Small intestine (tissue), 7 donors: Measurements from ENCODE around the gene TSHZ3. TPM values are rescaled to one million over a fixed set of nuclear protein-coding genes. Genes with fewer than 3 reads are reported as not detected.

ENCODE experiments used
- DNase-seq, 2 donors: peaks; one replicate each; pipeline versions ENCODE4 v3.0.0 to v3.0.0-alpha.2; 2013
- FAIRE-seq: peaks from 2 replicates; lab custom pipeline; 2012; peaks lifted over from hg19 to GRCh38; lab: Jason Lieb, UNC
- H3K27ac ChIP-seq, 3 donors: one replicate each; pipeline ENCODE4 v1.5.1; 2013; ENCODE audit warnings: low read length in 2 of 3, mild to moderate bottlenecking in 2 of 3, control low read depth in 1 of 3, inconsistent platforms in 1 of 3, low read depth in 1 of 3, moderate library complexity in 1 of 3
- H3K27me3 ChIP-seq, 3 donors: one replicate each; pipeline ENCODE4 v1.6.1; 2013; ENCODE audit warnings: low read length in 3 of 3, inconsistent platforms in 1 of 3; ENCODE audit not compliant: control insufficient read depth in 3 of 3, insufficient read depth in 3 of 3
- H3K36me3 ChIP-seq, 3 donors: one replicate each; pipeline ENCODE4 v1.6.1; 2013; ENCODE audit warnings: low read length in 3 of 3, inconsistent platforms in 1 of 3, low read depth in 1 of 3, mild to moderate bottlenecking in 1 of 3, moderate library complexity in 1 of 3; ENCODE audit not compliant: control insufficient read depth in 3 of 3, insufficient read depth in 2 of 3
- H3K4me1 ChIP-seq, 3 donors: one replicate each; pipeline ENCODE4 v1.6.1; 2013; ENCODE audit warnings: low read length in 2 of 3, inconsistent platforms in 1 of 3, low read depth in 1 of 3, mild to moderate bottlenecking in 1 of 3, moderate library complexity in 1 of 3; ENCODE audit not compliant: control insufficient read depth in 3 of 3, insufficient read depth in 2 of 3
- H3K4me3 ChIP-seq, 3 donors: one replicate each; pipeline ENCODE4 v1.5.1; 2013; ENCODE audit warnings: low read length in 3 of 3, control low read depth in 1 of 3, inconsistent platforms in 1 of 3, low read depth in 1 of 3, mild to moderate bottlenecking in 1 of 3, moderate library complexity in 1 of 3
- H3K9me3 ChIP-seq, 2 donors: one replicate each; pipeline ENCODE4 v1.6.1; 2013; ENCODE audit warnings: low read depth in 1 of 2, low read length in 1 of 2; ENCODE audit not compliant: control insufficient read depth in 2 of 2, insufficient read depth in 1 of 2
- WGBS, 3 donors: extraction: QIAGEN DNeasy Blood & Tissue Kit; methylation state at CpG; one replicate each; pipeline ENCODE4 v1.1.7; 2013; 5-methylcytosine and 5-hydroxymethylcytosine counted together
- polyA plus RNA-seq, 4 donors: library from polyadenylated mRNA; stranded (reverse) in 3 of 4; unstranded in 1 of 4; fragments of 200-250 nt in 3 of 4; fragments of 120-200 nt in 1 of 4; gene quantifications; one replicate each; pipeline versions ENCODE4 v1.2.1 to v1.2.3, GENCODE V29; 2013
- donor health status: healthy with polysubstance abuse.
- donor health status: control.
- donor health status: control.
- donor health status: Bipolar disorder and iron deficiency.
- donor health status: healthy.

TSHZ3 gene
- polyA plus RNA-seq, 4 donors, result 0.22 to 3.4 (median 1.7) TPM

DNA sequence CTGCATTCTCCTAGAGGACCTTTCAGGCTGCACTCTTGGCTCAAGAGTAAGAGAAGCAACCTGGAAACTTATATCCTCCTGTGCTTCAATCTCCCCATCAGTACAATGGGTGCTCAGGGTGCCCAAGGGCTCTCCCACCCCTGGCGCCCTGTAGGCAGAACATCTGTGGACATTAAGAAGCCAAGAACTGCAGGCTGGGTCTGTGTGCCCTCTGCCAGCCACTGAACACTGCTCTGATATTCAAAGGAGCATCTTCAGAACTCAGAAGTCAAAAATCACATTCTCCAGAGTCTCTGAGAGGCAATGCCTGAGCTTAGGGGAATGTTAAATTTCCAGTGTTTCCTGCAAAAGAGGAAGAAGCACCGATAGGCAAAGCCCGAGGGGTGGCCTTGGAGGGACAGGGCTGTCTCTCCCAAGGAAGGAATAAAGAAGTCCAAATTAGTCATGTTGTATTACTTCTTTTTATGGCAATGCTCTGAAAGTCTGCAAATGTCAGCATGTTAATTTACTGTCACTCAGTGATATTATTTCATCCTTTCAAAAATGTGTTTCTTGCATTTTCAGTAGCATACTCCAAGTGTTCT is 88.1 kb downstream of the TSHZ3 start:
- FAIRE-seq, result no peak
- no peak for DNase-seq

GRCh38 chr19:31260171-31260933 is 88.9 kb downstream of the TSHZ3 start:
- 74 to 89% (median 86%) methylated on average over 7 of the region's 7 CpGs for WGBS, 3 donors
- Histone ChIP-seq H3K4me1 (peaks cover 0 to 3% (median 0%) of the 10 kb centered on the region in 3 donors), H3K27me3 (no peaks in the 10 kb centered on the region), H3K4me3 (no peak overlapping the region), H3K27ac (no peak overlapping the region), H3K9me3 (no peaks in the 10 kb centered on the region), H3K36me3 (no peaks in the 10 kb centered on the region)
- FAIRE-seq (no peak), DNase-seq (no peak)

More for the DNA sequence above, 88.1 kb downstream of the TSHZ3 start:
- H3K4me1 ChIP-seq, result peaks cover 0 to 3% (median 0%) of the 10 kb centered on the region in 3 donors
- H3K36me3 ChIP-seq, result no peaks in the 10 kb centered on the region
- H3K27ac ChIP-seq, result no peak overlapping the region
- H3K27me3 ChIP-seq, result no peaks in the 10 kb centered on the region
- 54 to 65% (median 54%) methylated on average over 3 of the region's 3 CpGs for WGBS, 3 donors
- no peaks in the 10 kb centered on the region for H3K9me3 ChIP-seq
- no peak overlapping the region for H3K4me3 ChIP-seq

DNA sequence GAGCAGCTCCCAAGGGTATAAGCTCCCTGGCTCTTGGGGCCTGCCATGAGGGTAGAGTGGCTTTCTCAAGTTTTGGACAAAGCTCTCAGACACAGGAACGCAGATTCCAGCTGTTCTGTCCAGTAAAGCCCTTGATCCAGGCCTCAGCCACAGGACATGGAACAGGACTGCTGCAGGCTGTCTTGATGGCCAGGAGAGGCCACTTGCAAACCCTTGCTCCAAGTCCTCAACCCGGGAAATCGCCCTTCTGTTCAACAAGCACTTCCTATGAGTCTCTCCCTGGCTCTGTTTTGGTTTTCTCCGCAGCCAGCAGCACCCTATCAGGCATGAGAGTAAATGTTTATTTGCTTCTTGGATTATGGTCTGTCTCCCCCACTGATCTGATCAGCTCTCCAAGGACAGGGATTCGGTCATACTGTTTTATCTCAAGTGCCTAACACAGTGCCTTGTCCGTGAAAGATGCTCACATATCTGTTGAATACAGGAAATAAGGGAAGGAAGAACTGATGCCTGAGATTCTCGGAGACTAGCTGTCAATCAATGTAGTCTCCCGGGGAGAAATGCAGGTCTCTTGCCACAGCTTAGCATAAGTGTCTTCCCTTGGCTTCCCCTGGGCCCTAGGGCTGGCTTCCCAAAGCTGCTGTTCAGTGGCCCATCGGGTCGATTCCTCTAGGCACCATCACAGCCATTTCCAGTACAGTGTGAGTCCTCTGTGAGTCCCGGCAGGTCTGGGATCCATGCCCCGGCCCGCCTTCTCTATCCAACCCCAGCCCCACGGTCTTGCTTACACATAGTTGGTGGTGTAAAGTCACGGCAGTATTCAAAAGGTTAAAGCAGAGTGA is 90.8 kb downstream of the TSHZ3 start:
- no peaks in the 10 kb centered on the region for H3K9me3 ChIP-seq
- 66 to 76% (median 70%) methylated on average over 15 of the region's 15 CpGs for WGBS, 3 donors
- no peak overlapping the region for H3K27ac ChIP-seq
- H3K4me3 ChIP-seq, result no peak overlapping the region
- H3K36me3 ChIP-seq, result no peaks in the 10 kb centered on the region
- DNase-seq (no peak), FAIRE-seq (no peak)
- H3K27me3 ChIP-seq, result no peaks in the 10 kb centered on the region
- peaks cover 0 to 2% (median 0%) of the 10 kb centered on the region in 3 donors for H3K4me1 ChIP-seq

DNA sequence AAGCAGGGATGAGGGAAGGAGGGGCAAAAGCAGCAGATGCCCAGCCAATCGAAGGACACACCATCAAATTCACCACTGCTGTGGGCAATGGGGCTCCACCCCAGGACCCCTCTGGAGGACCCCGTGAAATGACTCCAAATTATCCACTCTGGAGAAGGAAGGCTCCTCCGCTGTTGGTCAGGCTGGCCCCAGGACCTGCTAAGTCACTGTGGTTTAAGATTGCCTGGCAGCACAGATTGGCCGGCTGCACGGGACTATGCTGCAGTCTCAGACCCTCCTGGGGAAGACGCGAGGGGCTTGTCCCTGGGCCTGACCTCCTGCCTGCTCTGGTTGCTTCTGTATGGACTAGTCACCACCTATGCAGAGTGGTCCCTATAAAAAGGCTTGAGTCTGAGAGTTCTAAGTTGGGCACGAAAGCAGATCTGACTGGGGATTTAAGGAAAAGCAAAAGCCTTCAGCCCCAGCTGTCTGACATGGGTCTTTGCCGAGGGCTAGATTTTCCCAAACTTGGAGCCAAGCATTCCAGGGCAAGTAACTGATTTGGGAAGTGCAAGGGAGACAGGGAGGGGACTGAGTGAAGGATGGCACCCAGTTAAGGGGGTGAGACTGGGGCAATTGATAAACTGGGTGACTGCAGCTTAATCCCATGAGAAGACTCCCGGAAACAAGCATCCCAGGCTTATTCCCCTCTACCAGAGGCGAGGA is 91.7 kb downstream of the TSHZ3 start:
- 74 to 85% (median 83%) methylated on average over 11 of the region's 11 CpGs for WGBS, 3 donors

GRCh38 chr19:31257025-31257424 is 92.2 kb downstream of the TSHZ3 start:
- WGBS, 3 donors, result 88% methylated on average over 9 of the region's 9 CpGs
- Histone ChIP-seq H3K4me1 (no peaks in the 10 kb centered on the region), H3K36me3 (no peaks in the 10 kb centered on the region), H3K9me3 (no peaks in the 10 kb centered on the region), H3K27ac (no peak overlapping the region), H3K27me3 (no peaks in the 10 kb centered on the region), H3K4me3 (no peak overlapping the region)
- no peak for DNase-seq
- no peak for FAIRE-seq

More for the DNA sequence above, 91.7 kb downstream of the TSHZ3 start:
- no peak for FAIRE-seq
- no peak for DNase-seq
- Histone ChIP-seq H3K9me3 (no peaks in the 10 kb centered on the region), H3K27me3 (no peaks in the 10 kb centered on the region), H3K4me1 (no peaks in the 10 kb centered on the region), H3K36me3 (no peaks in the 10 kb centered on the region), H3K27ac (no peak overlapping the region), H3K4me3 (no peak overlapping the region)

GRCh38 chr19:31256593-31256960 is 92.7 kb downstream of the TSHZ3 start:
- Histone ChIP-seq H3K4me1 (no peaks in the 10 kb centered on the region), H3K27ac (no peak overlapping the region), H3K4me3 (no peak overlapping the region), H3K27me3 (no peaks in the 10 kb centered on the region), H3K9me3 (no peaks in the 10 kb centered on the region), H3K36me3 (no peaks in the 10 kb centered on the region)
- FAIRE-seq, result no peak
- WGBS, 3 donors, result 86 to 88% (median 88%) methylated on average over 8 of the region's 8 CpGs
- DNase-seq, result no peak

GRCh38 chr19:31255831-31256592 is 93.2 kb downstream of the TSHZ3 start:
- Histone ChIP-seq H3K36me3 (no peaks in the 10 kb centered on the region), H3K27me3 (no peaks in the 10 kb centered on the region), H3K4me1 (no peaks in the 10 kb centered on the region), H3K9me3 (no peaks in the 10 kb centered on the region), H3K4me3 (no peak overlapping the region), H3K27ac (no peak overlapping the region)
- DNase-seq (no peak), FAIRE-seq (no peak)
- 88 to 92% (median 89%) methylated on average over 11 of the region's 11 CpGs for WGBS, 3 donors
